Right atrium auricular region (tissue), 2 donors: ENCODE data around the gene APCDD1L. TPM values are rescaled to one million over a fixed set of nuclear protein-coding genes. Genes with fewer than 3 reads are reported as not detected.

Experiments
- DNase-seq: peaks from one replicate; pipeline ENCODE4 v3.0.0-alpha.2; 2019; ENCODE audit warnings: low spot score
- H3K27ac ChIP-seq, 2 donors: fragments of 200-600 bp; sonication (generic); 1 replicate in 1 of 2; 2 replicates in 1 of 2; pipeline ENCODE4 v1.5.1; 2016 to 2019
- H3K27me3 ChIP-seq, 2 donors: fragments of 200-600 bp; sonication (generic); one replicate each; pipeline versions ENCODE4 v1.5.1 to v1.6.0; 2017 to 2019
- H3K36me3 ChIP-seq: fragments of 200-600 bp; sonication (generic); one replicate; pipeline ENCODE4 v1.5.1; 2016
- H3K4me1 ChIP-seq, 2 donors: fragments of 200-600 bp; sonication (generic); one replicate each; pipeline versions ENCODE4 v1.5.1 to v1.6.0; 2017 to 2019
- H3K4me3 ChIP-seq, 2 donors: fragments of 200-600 bp; sonication (generic); 1 replicate in 1 of 2; 2 replicates in 1 of 2; pipeline ENCODE4 v1.5.1; 2017 to 2019; ENCODE audit warnings: mild to moderate bottlenecking in 1 of 2, moderate library complexity in 1 of 2
- H3K9me3 ChIP-seq, 2 donors: fragments of 200-600 bp; sonication (generic); one replicate each; pipeline ENCODE4 v1.5.1; 2019
- total RNA-seq, 2 donors: library from RNA; depleted of rRNA; stranded (reverse); fragments of >200 nt; gene quantifications; one replicate each; pipeline ENCODE4 v1.1.0, GENCODE V29; 2016
- TF ChIP-seq, protein P1 (sequence below), 2 donors: fragments of 200-600 bp; sonication (generic); IDR thresholded peaks; one replicate each; pipeline ENCODE4 v1.5.1; 2019; ENCODE audit warnings: antibody characterized with exemption in 2 of 2

The APCDD1L gene
- total RNA-seq: 1 to 10 TPM in 1 of 2 donors, under 1 TPM in 1; 0.89 to 1.5 TPM

DNA sequence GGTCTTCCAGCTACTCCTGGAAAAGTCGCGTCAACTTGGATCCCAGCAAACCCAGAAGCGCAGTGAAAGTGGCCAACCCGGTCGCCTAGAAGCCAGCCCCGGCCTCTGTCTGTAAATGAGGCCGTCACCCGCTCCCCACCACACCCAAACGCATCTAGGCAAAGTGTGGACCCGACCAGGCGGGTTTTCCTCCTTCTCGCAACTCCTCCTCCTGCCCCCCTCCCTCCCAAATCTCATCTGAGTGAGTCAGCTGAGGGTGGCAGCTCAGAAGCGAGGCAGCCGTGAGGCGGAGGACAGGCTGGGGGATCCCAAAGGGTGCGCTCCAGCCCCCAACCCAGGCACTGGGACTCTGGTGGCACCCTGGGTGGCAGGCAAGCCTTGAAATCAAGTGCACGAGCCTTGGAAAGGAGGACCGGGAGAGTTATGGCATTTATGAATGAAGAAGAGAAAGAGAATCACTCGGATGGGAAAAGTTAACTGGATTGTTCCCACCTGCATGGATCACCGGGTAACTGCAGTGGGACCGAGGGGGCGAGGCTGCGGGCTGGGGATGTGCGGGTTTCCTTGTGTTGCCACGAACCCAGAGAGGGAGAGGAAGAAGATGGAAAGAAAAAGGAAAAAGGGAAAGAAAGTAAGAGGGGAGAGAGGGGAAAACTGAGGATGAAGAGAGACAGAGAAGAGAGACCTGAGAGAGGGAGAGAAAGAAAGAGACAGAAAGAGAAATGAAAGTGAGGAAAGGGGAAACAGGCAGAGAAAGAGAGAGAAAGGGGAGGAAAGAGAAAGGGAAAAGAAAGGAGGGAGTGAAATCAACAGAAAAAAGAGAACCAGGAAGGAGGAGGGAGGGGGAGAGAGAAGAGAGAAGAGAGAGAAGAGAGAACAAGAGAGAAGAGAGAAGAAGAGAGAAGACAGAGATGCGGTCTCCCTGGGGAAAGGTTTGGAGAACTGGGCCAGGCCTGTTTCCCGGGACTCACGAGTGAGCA is at the start of gene APCDD1L:
Gene APCDD1L (minus strand): TSS at position 167 of the 980 bp plus-strand sequence. CDS start 692 bp downstream, outside the sequence.
- TF ChIP-seq, protein P1, sequence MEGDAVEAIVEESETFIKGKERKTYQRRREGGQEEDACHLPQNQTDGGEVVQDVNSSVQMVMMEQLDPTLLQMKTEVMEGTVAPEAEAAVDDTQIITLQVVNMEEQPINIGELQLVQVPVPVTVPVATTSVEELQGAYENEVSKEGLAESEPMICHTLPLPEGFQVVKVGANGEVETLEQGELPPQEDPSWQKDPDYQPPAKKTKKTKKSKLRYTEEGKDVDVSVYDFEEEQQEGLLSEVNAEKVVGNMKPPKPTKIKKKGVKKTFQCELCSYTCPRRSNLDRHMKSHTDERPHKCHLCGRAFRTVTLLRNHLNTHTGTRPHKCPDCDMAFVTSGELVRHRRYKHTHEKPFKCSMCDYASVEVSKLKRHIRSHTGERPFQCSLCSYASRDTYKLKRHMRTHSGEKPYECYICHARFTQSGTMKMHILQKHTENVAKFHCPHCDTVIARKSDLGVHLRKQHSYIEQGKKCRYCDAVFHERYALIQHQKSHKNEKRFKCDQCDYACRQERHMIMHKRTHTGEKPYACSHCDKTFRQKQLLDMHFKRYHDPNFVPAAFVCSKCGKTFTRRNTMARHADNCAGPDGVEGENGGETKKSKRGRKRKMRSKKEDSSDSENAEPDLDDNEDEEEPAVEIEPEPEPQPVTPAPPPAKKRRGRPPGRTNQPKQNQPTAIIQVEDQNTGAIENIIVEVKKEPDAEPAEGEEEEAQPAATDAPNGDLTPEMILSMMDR (IDR thresholded peaks at IDR 0.05): no peak
- Histone ChIP-seq H3K27me3 (peaks cover 0 to 8% of the 10 kb centered on the region in 2 donors), H3K4me1 (peaks cover 0 to 9% of the 10 kb centered on the region in 2 donors), H3K9me3 (no peaks in the 10 kb centered on the region), H3K36me3 (no peaks in the 10 kb centered on the region), H3K27ac (no peak within 1 kb of the TSS), H3K4me3 (peak within 1 kb of the TSS; percentile 11 to 36)
- no peak for DNase-seq

DNA sequence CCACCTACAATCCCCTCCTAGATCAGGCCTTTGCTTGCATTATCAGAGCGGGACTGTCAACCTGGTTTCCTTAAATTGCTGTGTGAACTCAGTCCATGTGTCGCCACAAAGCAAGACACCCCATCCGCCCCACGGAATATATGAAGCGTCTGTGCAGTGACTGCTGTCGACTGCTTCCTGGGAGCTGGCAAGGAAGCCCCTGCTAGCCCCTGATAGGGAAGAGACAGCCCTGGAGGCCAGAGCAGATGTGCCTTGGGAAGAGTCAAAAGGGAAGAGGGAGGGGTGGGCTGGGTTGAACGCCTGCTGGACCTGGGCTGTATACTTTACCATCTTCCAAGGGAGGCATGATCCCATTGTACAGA is 44.1 kb upstream of the APCDD1L start:
- no peaks in the 10 kb centered on the region for H3K36me3 ChIP-seq
- no peak for DNase-seq
- TF ChIP-seq, protein P1 (IDR thresholded peaks at IDR 0.05): no peak

DNA sequence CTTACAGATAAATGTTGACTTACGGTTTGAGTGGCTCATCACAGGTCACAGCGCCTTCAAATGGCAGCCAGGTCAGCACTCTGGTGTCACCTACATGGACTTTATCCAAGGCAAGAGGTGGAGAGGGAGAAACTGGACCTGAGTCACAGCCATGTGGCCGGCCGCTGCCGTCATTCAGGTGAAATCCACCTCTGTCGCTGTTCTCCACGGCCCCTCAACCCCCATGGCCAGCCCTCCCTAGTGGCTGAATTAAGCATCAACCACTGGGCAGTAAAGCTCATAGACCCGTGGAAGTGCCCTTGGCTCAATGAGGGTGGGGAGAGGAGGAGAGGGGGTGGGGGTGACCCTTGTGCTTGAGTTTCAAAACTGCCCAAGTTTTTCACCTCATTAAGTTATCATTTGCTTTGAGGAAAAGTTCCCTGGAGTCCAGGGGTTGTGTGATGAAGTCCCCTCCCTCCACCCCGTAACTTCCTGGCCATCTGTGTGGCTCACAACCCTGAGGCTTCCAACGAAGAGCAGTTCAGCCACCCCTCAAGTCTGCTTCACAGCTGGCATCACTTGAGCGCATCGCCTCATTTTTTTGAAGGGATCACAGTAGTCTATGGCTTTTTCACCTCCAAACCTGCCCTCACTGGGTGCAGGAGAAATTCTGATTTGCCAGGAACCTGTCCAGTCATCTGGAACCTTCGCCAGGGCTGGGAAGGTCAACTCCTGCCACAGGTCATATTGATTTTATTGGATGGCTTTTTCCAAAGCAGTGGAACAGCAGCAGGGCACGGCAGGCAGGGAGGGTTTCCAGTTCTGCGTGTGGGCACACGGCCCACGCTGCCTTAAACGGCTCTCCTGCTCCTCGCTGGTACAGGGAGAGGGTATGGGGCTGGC is 43.5 kb upstream of the APCDD1L start:
- Histone ChIP-seq H3K4me3 (no peak overlapping the region), H3K36me3 (no peaks in the 10 kb centered on the region), H3K27ac (no peak overlapping the region), H3K9me3 (no peaks in the 10 kb centered on the region), H3K4me1 (no peaks in the 10 kb centered on the region), H3K27me3 (no peaks in the 10 kb centered on the region)
- TF ChIP-seq, protein P1 (IDR thresholded peaks at IDR 0.05): no peak
- DNase-seq: no peak

More for the DNA sequence above, 44.1 kb upstream of the APCDD1L start:
- H3K4me3 ChIP-seq: no peak overlapping the region
- no peaks in the 10 kb centered on the region for H3K27me3 ChIP-seq
- H3K9me3 ChIP-seq: no peaks in the 10 kb centered on the region
- H3K4me1 ChIP-seq: no peaks in the 10 kb centered on the region
- H3K27ac ChIP-seq: no peak overlapping the region

DNA sequence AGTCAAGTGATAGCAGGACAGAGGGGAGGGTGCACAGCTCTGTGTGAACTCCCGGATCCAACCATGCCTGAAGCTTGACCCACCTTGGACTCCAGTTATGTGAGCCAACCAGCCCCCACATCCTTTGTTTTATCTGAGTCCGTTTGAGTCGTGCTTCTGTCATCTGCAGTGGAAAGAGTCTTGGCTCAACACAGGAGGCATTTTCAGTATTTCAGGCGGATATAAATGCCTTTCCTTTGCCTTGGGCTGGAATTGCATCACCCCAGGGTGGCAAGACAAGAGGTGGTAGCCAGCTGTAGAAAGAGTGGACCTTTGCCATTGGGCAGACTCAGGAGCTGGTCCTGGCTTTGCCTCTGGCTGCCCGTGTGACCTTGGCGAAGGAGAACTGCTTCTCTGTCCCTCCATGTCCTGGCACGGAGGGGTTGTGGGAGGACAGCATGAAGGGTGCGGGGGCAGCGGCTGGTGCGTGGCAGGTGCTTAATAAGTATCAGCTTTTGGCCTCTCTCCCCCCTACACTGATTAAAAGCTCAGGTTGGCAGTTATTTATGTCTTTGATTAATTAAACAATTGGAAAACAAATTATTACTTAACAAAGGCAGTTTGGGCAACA is 42.6 kb upstream of the APCDD1L start:
- H3K9me3 ChIP-seq: no peaks in the 10 kb centered on the region
- H3K4me1 ChIP-seq: no peaks in the 10 kb centered on the region
- H3K27ac ChIP-seq: no peak overlapping the region
- DNase-seq: no peak
- H3K4me3 ChIP-seq: no peak overlapping the region
- TF ChIP-seq, protein P1 (IDR thresholded peaks at IDR 0.05): no peak
- no peaks in the 10 kb centered on the region for H3K27me3 ChIP-seq
- no peaks in the 10 kb centered on the region for H3K36me3 ChIP-seq

DNA sequence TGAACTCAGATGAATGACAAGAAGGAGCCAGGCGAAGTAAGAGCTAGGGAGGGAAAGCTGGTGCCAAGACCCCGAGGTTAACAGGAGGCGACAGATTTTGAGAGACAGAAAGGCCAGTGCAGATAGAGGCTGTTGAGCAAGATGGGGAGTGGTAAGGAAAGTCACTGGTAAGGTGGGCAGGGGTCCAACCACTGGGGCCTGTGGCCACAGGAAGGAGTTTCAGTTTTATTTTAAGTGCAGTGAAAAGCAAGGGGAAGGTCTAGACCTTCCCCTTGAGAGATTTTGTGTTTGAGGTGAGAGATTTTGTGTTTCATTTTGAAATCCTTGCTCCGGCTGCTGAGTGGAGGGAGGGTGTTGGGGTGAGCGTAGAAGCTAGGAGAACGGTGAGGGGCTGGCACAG is 41.8 kb upstream of the APCDD1L start:
- DNase-seq: no peak
- Histone ChIP-seq H3K4me1 (no peaks in the 10 kb centered on the region), H3K9me3 (no peaks in the 10 kb centered on the region), H3K27ac (no peak overlapping the region), H3K27me3 (no peaks in the 10 kb centered on the region), H3K36me3 (no peaks in the 10 kb centered on the region), H3K4me3 (no peak overlapping the region)
- TF ChIP-seq, protein P1 (IDR thresholded peaks at IDR 0.05): no peak
